GM18511 (cell line): Measurements from ENCODE around the gene DENND5A.

ENCODE experiments used
- ATAC-seq: cut with Tn5 transposase; IDR thresholded peaks from one replicate; pipeline ENCODE4 v1.9.1; 2021; ENCODE audit warnings: mild to moderate bottlenecking, moderate library complexity; ENCODE audit not compliant: unreplicated experiment

The DENND5A gene

DNA sequence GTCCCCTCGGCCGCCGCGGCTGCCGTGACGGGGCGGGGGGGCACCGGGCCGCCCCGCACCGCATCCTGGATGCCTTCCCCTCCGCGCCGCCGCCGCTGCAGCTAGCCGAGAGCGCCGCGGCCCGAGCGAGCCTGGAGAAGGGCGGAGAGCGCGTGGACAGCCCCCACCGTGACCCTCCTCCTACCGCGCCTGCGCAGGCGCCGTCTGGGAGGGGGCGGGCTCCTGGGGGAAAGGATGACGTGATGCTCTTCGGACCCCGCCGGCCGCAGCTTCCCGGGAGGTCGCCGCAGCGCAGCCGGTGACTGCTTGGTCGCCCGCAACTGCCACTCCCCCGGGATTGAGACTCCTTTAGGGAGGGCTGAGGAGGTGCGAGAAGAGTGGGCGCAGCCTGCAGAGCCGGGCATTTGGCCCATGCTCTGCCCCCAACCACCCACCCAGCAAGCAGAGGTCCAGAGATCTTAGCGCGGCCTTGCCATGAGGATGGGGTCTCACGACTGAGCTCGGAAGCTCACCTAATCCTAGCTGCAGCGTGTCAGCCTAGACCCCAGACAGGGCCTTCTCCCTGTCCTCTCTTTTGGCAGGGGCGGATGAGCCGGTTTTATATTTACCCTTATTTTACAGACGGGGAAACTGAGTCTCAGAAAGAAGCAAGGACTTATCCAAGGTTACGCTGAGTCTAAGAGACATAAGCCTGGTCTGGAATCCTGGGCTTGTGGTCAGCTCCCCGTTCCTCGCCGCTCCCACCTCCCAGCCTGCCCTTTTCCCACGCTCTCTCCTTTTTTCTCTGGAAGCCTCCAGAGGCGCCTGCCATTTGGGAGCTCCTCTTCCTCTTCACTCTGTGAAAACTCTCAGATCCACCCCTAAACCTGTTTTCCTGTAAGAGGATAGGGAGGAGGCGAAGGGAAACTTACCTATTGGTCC lies at the start of gene DENND5A:
TSS of gene DENND5A (minus strand) at position 140 of the 921 bp plus-strand sequence. CDS start 281 bp downstream, outside the sequence.
- ATAC-seq: peak; percentile 45

DNA sequence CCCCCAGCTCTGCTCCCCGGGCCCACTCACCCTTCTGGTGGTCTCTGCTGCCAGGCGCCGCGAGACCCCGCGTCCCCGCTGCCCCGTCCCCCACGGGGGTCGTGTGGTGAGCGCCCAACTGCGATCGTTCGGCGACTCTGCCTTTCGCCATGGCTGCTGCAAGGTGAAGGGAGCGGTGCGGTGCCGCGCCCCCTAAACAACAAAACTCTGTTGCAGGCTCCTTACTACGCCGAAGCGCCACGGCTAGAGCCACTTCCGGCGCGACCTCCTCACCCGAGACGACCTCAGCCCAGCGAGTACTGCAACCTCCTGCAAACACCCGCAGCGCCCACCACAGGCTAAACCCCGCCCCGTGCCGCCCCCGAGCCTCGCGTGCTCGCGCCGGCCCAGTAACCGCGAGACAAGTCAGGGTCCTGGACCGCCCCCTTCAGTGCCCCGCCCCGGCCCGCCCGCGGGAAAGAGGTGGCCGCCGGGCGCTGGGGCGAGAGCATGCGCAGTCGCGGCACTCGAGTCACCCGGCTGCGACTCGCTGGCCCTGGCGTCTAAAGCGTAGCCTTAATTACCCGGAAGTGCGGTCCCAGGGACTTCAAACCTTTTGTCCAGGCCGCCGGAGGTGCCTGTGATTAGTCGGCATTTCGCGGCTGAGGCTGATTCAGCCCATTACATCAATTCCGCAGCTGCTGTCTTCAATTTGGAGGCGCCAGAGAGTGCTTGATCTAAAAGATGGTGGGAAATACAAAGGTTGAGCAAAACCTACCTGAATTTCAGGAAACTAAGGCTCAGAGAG lies 49.3 kb upstream of the DENND5A start, which contains the start of gene TMEM41B:
TSS of gene TMEM41B (minus strand) at position 303 of the 787 bp plus-strand sequence. CDS start at position 151, 152 bp downstream.
- peak; percentile 97 for ATAC-seq

DNA sequence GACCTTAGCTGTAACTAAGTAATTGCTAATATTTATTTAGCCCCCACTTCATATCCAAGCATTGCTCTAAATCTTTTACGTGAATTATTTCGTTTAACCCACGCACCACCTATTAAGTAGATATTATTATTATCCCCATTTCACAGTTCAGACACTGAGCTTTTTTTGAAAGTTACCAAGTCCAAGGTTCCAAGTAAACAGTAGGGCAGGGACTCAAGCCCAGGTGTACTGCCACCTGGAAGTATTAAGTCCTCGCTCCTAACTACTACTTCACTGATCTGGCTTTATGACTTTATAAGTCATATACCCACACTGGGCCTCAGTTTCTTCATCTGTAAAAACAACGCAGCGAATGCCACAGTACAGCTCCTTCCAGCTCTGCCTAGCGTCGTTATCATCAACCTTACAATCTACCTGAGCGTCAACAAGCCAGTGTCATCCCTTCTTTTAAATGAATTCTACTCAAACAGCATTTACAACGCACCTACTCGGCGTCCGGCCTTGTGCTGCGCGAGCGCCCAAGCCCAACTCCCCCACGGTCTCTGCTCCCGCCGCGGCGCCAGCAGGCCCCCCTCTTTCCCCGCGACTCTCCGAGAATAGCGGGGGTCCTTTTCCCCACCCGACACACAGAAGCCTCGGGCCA lies 48.6 kb upstream of the DENND5A start:
- ATAC-seq: peak; percentile 21

DNA sequence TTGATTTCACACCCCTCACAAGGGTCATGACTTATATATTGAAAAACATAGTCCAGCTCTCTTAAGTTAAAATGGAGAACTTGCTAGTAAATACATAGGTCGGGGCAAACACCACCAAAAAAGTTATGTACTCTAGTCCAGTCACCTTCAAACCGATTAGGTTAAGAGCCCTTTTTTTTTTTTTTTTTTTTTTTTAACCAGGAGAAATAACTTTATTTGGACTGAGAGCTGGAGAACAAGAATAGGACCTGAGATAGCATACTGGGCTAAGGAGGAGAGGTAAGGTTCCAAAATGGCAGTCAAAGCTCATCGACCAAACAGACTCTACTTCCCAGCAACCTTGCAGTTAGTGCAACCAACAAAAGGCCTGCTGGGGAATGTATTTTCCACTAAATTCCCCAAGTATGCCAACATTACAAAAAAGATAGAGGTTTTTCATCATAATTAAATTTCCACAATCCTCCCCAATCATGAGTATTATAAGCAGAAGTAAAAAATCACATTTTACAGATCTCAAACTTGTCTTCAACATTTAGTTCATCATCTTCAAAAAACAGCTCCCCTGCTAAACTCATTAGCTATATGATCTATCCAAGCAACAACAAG lies 45.4 kb upstream of the DENND5A start:
- no peak for ATAC-seq

DNA sequence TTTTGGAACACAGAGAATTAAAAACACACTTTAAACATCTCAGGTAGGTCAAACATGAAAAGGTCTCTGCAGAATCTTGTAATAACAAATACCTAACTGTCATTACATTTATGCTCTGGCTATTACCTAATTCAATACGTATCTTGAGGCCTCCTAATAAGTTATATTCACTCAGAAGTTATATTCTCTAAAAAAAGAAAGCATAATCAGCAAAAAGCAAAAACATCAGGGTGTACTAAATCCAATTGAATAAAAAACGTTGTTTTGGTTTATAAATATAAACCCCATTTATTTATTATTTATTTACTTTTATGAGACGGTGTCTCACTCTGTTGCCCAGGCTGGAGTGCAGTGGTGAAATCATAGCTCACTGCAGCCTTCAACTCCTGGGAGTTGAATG lies 39.0 kb upstream of the DENND5A start:
- no peak for ATAC-seq

DNA sequence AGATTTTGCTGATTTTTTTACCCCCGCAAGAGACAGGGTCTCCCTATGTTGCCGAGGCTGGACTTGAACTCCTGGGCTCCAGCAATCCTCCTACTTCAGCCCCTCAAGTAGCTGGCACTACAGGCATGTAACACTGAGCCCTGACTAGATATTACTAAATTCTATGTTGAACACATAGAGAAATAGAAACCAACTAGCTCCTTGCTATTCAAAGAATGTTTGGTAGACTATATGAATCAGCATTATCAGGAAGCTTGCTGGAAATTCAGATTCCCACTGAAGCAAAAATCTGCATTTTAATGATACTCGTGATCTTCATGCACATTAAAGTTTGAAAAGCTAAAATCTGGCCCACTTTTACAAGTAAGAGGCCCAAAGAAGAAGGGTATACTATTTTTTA lies 37.3 kb upstream of the DENND5A start:
- ATAC-seq: no peak

DNA sequence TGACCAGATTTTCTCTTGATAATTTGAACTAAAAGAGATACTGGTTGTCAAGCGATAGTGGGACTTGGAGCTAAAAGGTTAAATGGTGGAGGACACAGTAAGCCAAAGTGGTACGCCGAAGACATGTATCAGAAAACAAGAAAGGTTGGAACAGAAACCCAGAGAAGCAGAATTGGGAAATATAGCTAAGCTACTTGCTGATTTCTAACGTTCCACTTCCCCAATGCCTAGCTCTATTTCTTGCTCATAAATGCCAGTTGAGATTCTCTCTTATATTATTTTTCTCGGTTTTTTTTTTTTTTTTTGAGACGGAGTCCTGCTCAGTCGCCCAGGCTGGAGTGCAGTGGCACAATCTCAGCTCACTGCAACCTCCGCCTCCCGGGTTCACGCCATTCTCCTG lies 36.6 kb upstream of the DENND5A start:
- ATAC-seq: no peak

DNA sequence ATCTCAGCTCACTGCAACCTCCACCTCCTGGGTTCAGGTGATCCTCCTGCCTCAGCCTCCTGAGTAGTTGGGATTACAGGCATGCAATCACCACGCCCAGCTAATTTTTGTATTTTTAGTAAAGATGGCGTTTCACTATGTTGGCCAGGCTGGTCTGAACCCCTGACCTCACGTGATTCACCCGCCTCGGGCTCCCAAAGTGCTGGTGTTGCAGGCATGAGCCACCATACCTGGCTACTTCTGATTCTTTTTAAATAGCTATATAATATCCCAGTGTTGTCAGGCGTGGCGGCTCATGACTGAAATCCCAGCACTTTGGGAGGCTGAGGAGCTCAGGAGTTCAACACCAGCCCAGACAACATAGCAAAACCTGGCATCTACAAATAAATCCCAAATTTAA lies 28.5 kb upstream of the DENND5A start:
- no peak for ATAC-seq

DNA sequence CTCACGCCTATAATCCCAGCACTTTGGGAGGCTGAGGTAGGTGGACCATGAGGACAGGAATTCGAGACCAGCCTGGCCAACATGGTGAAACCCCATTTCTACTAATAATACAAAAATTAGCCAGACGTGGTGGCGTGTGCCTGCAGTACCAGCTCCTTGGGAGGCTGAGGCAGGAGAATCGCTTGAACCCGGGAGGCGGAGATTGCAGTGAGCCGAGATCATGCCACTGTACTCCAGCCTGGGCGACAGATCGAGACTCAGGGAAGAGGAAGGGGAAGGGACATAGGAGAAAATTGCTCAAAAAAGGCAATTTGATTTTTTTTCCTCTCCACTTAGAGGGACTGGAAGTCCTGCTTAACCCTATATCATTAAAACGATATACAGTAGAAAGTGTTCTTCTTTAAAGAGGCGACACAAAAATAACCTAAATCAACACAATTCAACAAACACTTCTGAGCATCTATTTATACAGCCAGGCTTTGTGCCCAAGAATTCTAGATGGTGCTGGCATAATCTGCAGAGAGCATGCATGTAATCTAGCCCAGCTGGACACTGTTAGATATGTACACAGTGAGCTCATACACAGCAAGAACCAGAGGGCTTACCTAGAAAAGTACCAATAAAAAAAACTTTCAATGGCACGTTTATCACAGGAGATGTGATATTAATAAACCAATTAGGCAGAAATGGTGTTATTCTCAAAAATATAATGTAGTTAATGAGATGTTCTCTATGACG lies 20.9 kb upstream of the DENND5A start:
- ATAC-seq: no peak

DNA sequence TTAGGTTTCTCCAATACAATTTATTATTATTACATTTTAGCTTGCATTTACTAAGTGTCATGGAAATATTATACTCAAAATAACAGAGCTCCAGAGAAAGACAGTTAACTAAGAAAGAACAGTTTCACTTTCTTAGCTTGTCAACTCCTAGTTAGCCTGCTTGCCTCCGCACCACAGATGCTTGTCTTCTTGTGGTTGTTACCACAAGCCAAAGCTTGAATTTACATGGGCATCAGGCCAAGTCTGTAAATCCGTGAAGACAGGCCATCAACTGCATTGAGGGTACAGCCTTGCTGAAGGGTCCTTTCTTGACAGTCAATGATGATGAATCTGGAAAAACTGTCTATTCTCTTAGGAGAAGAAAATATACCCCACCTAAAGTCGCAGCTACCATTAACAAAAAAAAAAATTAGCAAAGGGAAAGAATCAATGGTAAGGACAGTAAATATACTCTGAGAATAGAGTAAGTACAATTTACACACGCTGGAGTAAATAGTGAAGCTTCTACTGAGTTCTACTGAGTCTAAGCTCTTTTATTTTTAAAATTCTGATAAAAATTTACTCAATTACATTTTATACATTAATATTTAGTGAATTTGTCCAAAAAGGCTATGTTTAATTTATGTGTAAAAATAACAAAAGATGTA lies 15.6 kb upstream of the DENND5A start:
- peak; percentile 96 for ATAC-seq

DNA sequence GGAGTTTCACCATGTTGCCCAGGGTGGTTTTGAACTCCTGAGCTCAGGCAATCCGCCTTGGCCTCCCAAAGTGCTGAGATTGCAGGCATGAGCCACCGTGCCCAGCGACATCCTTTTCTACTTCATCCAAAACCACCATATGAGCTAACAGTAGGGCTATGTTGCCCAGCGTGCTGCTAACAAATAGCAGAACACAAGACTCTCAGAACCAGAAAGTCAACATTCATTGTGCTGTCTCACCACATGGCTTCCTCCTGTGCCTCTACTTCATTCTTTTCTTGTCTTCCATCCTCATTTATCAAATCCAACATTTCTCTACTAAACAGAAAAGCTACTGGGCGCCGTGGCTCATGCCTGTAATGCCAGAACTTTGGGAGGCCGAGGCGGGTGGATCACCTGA lies 12.0 kb upstream of the DENND5A start:
- ATAC-seq: no peak

DNA sequence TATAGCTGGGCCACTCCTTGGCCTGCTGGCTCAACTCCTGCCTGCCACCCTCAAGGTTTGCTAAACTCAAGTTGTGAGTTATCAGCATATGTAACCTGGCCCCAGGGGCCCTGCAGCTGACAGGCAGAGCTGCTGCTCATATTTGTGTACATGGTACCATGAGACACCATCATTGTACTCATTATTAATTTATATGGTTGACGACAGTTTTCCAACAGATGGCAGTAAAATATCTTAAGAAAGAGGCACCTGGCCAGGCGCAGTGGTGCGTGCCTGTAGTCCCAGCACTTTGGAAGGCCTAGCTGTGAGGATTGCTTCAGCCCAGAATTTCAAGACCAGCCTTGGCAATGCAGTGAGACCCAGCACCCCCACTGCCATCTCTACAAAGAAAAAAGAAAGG lies 11.4 kb upstream of the DENND5A start:
- ATAC-seq: no peak

DNA sequence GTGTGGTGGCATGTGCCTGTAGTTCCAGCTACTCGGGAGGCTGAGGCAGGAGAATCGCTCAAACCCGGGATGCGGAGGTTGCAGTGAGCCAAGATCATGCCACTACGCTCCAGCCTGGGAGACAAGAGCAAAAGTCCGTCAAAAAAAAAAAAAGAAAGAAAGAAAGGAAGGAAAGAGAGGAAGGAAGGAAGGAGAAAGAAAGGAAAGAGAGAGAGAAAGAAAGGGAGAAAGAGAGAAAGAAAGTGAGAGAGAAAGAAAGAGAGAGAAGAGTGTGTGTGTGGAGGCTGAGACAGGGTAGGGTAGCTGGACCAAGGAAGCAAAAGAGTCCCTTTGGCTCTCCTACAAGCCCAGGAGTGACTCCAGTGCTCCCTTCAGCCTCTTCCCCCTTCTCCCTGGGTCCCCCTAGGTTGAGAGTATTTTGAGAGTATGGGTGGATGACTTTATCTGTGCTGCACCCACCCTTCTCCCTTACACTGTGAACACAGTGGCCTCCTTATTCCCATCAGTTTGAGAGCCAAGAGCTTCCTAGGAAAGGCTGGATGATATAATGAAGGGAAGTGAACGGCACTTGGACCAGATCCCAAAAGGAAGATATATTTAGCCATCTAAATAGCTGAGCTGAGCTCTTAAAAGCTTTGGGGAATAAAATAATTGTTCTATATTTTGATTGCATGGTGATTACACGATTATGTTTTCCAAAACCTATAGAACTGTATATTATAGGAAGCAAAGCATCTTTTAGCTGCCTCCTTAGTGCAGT lies 9.5 kb upstream of the DENND5A start:
- no peak for ATAC-seq

DNA sequence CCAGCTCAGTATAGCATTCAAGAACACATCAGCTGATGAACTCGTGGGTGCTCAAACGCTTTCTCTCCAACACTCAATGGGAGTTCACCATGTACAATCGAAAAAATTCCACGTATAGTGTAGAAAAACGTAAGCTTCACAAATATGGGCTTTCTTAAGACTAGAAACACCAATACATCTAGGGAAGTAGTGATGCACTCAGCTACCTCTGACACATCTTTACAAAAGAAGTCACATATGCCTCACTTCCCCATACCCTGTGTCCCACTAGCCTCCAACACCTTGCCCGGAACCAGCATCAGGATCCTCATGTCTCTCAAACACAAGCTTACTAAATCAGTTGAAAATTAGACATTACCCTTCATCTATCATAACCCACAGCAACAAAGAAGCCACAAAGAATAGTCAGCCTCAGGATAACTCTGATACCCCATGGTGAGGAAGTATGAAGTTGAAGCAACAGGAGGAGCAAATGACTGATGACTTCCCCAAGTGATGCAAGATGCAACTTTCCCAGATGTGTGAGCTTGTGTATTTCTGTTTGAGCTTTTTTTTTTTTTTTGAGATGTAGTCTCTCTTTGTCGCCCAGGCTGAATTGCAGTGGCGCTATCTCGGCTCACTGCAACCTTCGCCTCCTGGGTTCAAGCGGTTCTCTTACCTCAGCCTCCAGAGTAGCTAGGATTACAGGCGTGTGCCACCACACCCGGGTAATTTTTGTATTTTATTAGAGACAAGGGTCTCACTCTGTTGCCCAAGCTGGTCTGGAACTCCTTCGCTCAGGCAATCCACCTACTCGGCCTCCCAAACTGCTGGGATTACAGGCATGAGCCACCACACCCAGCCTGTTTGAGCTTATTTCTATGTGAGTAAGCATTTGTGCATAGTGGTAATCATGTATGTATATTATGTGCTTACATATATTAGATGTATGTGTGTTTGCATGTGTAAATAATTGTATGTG lies 8.5 kb upstream of the DENND5A start:
- ATAC-seq: no peak

DNA sequence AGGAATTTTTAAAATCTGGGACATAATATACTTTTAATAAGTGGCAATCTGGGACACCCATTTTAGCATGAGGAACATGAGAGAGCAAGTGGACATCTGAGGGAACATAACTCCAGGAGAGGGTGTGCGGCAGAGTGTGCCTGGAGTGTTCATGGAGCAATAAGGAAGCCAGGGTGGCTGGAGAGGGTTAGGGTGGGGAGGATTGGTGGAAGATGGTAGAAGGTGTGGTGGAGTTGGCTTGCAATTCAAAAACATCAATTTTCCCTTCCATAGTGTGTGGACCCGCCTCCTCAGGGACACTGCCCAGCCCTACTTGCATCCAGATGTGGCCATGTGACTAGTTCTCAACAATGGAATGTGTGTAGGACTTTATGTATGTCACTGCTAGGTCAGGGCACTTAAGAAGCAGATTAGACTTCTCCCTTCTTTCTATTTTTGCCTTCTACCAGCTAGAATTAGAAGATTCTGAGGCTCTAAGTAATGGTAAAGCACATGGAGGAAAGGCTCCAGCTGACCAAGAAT lies 4.4 kb upstream of the DENND5A start:
- no peak for ATAC-seq

DNA sequence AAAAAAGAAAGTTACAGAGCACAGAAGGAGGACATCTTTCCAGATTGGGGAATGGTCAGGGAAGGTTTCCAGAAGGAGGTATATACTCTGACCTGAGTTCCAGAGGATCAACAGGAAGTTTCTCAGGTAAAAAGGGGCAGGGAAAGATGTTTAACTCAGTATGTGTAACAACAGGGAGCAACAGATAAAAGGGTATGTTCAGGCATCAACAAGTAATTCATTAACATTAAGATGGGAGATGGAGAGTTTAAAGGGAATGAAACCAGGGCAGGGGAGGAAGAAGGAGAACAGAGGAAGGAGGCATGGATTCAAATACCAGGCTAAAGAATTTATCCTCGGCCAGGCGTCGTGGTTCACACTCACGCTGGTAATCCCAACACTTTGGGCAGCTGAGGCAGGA lies 2.5 kb upstream of the DENND5A start:
- no peak for ATAC-seq

DNA sequence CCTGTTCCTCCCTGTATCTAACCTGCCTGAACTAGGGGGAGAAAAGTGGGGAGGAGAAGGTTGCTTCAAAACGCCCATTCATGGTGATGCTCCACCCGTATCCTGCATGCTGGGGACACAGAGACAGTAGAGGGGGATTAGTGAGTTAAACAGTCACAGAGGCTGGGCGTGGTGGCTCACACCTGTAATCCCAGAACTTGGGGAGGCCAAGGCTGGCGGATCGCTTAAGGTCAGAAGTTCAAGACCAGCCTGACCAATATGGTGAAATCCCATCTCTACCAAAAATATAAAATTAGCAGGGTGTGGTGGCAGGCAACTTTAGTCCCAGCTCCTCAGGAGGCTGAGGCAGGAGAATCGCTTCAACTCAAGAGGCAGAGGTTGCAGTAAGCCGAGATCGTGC lies 1.8 kb upstream of the DENND5A start:
- ATAC-seq: no peak
